Measurements from ENCODE around the gene SDHC.
"Not testable (repeated sequence)": the region's sequence is repeated elsewhere in the genome, so short reads cannot be mapped to it uniquely, and the experiment has no call there.

Gene SDHC

DNA sequence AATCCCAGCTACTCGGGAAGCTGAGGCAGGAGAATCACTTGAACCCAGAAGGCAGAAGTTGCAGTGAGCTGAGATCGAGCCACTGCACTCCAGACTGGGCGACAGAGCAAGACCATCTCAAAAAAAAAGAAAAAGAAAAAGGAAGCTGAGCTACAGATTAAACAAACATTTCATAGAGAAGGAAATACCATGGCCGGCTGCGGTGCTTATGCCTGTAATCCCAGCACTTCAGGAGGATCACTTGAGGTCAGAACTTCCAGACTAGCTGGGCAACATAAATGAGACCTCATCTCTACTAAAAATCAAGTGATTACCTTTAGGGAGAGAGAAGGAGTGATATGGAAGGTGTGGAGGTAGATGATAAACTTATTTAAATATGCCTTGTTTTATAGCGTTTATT, 67.5 kb downstream of the SDHC start:
- Histone ChIP-seq H2AFZ (ENCODE audit: low read depth, low read length, severe bottlenecking) (no peak overlapping the region), H3K4me2 (ENCODE audit: low read depth, low read length, poor library complexity, severe bottlenecking) (no peak overlapping the region), H3K9me2 (replicated peaks; ENCODE audit: insufficient read depth, low read length) (no peaks in the 10 kb centered on the region), H3K79me2 (ENCODE audit: insufficient read depth, low read length) (no peaks in the 10 kb centered on the region), H3K9me3 (ENCODE audit: insufficient read depth, low read length) (no peaks in the 10 kb centered on the region), H3K9ac (ENCODE audit: low read length) (no peak overlapping the region), H4K20me1 (ENCODE audit: low read depth, low read length) (no peaks in the 10 kb centered on the region), H3K36me3 (ENCODE audit: low read length) (no peaks in the 10 kb centered on the region), H3K27ac (ENCODE audit: low read depth, low read length) (no peak overlapping the region), H3F3A (ENCODE audit: insufficient read depth) (no peaks in the 10 kb centered on the region; the same call in 1 of the 2 replicates), H3K27me3 (ENCODE audit: low read length) (no peaks in the 10 kb centered on the region), H3K4me3 (ENCODE audit: insufficient read depth, low read length, poor library complexity, severe bottlenecking) (no peak overlapping the region)
- no peak for TF ChIP-seq EZH2phosphoT487 (conservative IDR thresholded peaks at IDR 0.05; ENCODE audit: low read length)
- TF ChIP-seq, protein P1, sequence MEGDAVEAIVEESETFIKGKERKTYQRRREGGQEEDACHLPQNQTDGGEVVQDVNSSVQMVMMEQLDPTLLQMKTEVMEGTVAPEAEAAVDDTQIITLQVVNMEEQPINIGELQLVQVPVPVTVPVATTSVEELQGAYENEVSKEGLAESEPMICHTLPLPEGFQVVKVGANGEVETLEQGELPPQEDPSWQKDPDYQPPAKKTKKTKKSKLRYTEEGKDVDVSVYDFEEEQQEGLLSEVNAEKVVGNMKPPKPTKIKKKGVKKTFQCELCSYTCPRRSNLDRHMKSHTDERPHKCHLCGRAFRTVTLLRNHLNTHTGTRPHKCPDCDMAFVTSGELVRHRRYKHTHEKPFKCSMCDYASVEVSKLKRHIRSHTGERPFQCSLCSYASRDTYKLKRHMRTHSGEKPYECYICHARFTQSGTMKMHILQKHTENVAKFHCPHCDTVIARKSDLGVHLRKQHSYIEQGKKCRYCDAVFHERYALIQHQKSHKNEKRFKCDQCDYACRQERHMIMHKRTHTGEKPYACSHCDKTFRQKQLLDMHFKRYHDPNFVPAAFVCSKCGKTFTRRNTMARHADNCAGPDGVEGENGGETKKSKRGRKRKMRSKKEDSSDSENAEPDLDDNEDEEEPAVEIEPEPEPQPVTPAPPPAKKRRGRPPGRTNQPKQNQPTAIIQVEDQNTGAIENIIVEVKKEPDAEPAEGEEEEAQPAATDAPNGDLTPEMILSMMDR (IDR thresholded peaks at IDR 0.05; ENCODE audit: insufficient read depth, low read length, poor library complexity, severe bottlenecking): no peak

- Histone ChIP-seq H3K36me3 (ENCODE audit: low read length) (no peaks in the 10 kb centered on the region), H3K79me2 (ENCODE audit: insufficient read depth, low read length) (no peaks in the 10 kb centered on the region), H4K20me1 (ENCODE audit: low read depth, low read length) (no peaks in the 10 kb centered on the region), H3K9me2 (replicated peaks; ENCODE audit: insufficient read depth, low read length) (no peaks in the 10 kb centered on the region), H3K4me2 (ENCODE audit: low read depth, low read length, poor library complexity, severe bottlenecking) (no peak overlapping the region), H3K9ac (ENCODE audit: low read length) (no peak overlapping the region), H3K4me3 (ENCODE audit: insufficient read depth, low read length, poor library complexity, severe bottlenecking) (no peak overlapping the region), H3F3A (ENCODE audit: insufficient read depth) (no peaks in the 10 kb centered on the region; the same call in 1 of the 2 replicates), H2AFZ (ENCODE audit: low read depth, low read length, severe bottlenecking) (no peak overlapping the region), H3K9me3 (ENCODE audit: insufficient read depth, low read length) (no peaks in the 10 kb centered on the region), H3K27me3 (ENCODE audit: low read length) (no peaks in the 10 kb centered on the region), H3K27ac (ENCODE audit: low read depth, low read length) (no peak overlapping the region)
- TF ChIP-seq EZH2phosphoT487 (conservative IDR thresholded peaks at IDR 0.05; ENCODE audit: low read length): no peak
- TF ChIP-seq, protein P1 (IDR thresholded peaks at IDR 0.05; ENCODE audit: insufficient read depth, low read length, poor library complexity, severe bottlenecking): peak; percentile 54
These were observed 68.2 kb downstream of the SDHC start for GRCh38 chr1:161382214-161383019.

DNA sequence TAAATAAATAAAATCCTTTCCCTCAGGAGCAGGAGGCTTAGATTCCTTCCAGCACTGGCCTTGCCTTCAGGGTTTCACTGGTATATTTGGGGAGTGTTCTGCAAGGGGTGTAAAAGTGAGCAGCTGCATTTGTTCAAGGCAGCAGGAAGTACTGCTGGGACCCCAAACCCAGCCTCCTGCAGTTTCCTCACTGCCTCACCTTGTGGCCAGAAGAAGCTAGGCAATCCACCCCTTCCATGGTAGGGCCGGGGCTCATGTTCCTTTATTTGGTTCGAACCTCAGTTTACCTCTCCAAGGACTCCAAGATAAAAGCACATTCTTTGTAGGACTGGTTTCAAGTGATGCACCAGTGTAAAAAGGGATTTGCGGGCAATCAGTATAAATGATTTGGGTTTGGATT, 74.5 kb downstream of the SDHC start:
- Histone ChIP-seq H3K4me3 (ENCODE audit: insufficient read depth, low read length, poor library complexity, severe bottlenecking) (no peak overlapping the region), H4K20me1 (ENCODE audit: low read depth, low read length) (no peaks in the 10 kb centered on the region), H3K4me2 (ENCODE audit: low read depth, low read length, poor library complexity, severe bottlenecking) (no peak overlapping the region)

GRCh38 chr1:161389158-161389557, 75.0 kb downstream of the SDHC start:
- H3K27me3 ChIP-seq (ENCODE audit: low read length); H3K9me3 ChIP-seq (ENCODE audit: insufficient read depth, low read length); H3F3A ChIP-seq (ENCODE audit: insufficient read depth); H3K9me2 ChIP-seq (replicated peaks; ENCODE audit: insufficient read depth, low read length); H3K36me3 ChIP-seq (ENCODE audit: low read length); H4K20me1 ChIP-seq (ENCODE audit: low read depth, low read length); H3K79me2 ChIP-seq (ENCODE audit: insufficient read depth, low read length); H3K27ac ChIP-seq (ENCODE audit: low read depth, low read length): not testable (repeated sequence)
- Histone ChIP-seq H2AFZ (ENCODE audit: low read depth, low read length, severe bottlenecking) (peak overlapping the region; percentile 99), H3K4me2 (ENCODE audit: low read depth, low read length, poor library complexity, severe bottlenecking) (peak overlapping the region; percentile 78), H3K9ac (ENCODE audit: low read length) (peak overlapping the region; percentile 70), H3K4me3 (ENCODE audit: insufficient read depth, low read length, poor library complexity, severe bottlenecking) (peak overlapping the region; percentile 76)

More for the DNA sequence above, 74.5 kb downstream of the SDHC start:
- H3K9me2 ChIP-seq (replicated peaks; ENCODE audit: insufficient read depth, low read length): no peaks in the 10 kb centered on the region
- TF ChIP-seq EZH2phosphoT487 (conservative IDR thresholded peaks at IDR 0.05; ENCODE audit: low read length): no peak
- TF ChIP-seq, protein P1 (IDR thresholded peaks at IDR 0.05; ENCODE audit: insufficient read depth, low read length, poor library complexity, severe bottlenecking): no peak
- no peak overlapping the region for H3K9ac ChIP-seq (ENCODE audit: low read length)
- no peak overlapping the region for H3K27ac ChIP-seq (ENCODE audit: low read depth, low read length)
- H3K27me3 ChIP-seq (ENCODE audit: low read length): no peaks in the 10 kb centered on the region
- H3F3A ChIP-seq (ENCODE audit: insufficient read depth): 0 out of 2 replicates have a peak, but pooled peaks cover 8% of the 10 kb centered on the region
- no peaks in the 10 kb centered on the region for H3K9me3 ChIP-seq (ENCODE audit: insufficient read depth, low read length)
- no peaks in the 10 kb centered on the region for H3K36me3 ChIP-seq (ENCODE audit: low read length)
- H2AFZ ChIP-seq (ENCODE audit: low read depth, low read length, severe bottlenecking): no peak overlapping the region
- no peaks in the 10 kb centered on the region for H3K79me2 ChIP-seq (ENCODE audit: insufficient read depth, low read length)

All from SU-DHL-6 (cell line).